ENCODE measurements around the gene SKOR1. TPM values are rescaled to one million over a fixed set of nuclear protein-coding genes. Genes with fewer than 3 reads are reported as not detected.

The SKOR1 gene
- total RNA-seq, 2 donors from 2014 or later = 0.78 to 3.5 TPM

GRCh38 chr15:67807836-67808235, 17.5 kb upstream of the SKOR1 start:
- no peaks in the 10 kb centered on the region for H3K4me1 ChIP-seq (ENCODE audit: control insufficient read depth in 1 of 2, low read depth in 2 of 2)
- no peaks in the 10 kb centered on the region for H3K9me3 ChIP-seq
- H3K27ac ChIP-seq = no peak overlapping the region
- DNase-seq (ENCODE audit: low spot score) = no peak
- H3K36me3 ChIP-seq = peaks cover 4% of the 10 kb centered on the region
- TF ChIP-seq CTCF (IDR thresholded peaks at IDR 0.05) = no peak
- ATAC-seq (ENCODE audit: insufficient number of reproducible peaks, low FRiP score, low read depth) = no peak
- no peaks in the 10 kb centered on the region for H3K27me3 ChIP-seq (replicated peaks; ENCODE audit: insufficient read depth)
- H3K4me3 ChIP-seq = no peak overlapping the region

- Histone ChIP-seq H3K27me3 (replicated peaks; ENCODE audit: insufficient read depth) (no peaks in the 10 kb centered on the region), H3K27ac (no peak overlapping the region), H3K4me1 (ENCODE audit: control insufficient read depth in 1 of 2, low read depth in 2 of 2) (no peaks in the 10 kb centered on the region), H3K36me3 (peaks cover 4% of the 10 kb centered on the region), H3K4me3 (no peak overlapping the region), H3K9me3 (no peaks in the 10 kb centered on the region)
- TF ChIP-seq CTCF (IDR thresholded peaks at IDR 0.05) = no peak
- no peak for DNase-seq (ENCODE audit: low spot score)
- no peak for ATAC-seq (ENCODE audit: insufficient number of reproducible peaks, low FRiP score, low read depth)
These were observed 16.5 kb upstream of the SKOR1 start for GRCh38 chr15:67808821-67809220.

GRCh38 chr15:67809441-67809840, 15.9 kb upstream of the SKOR1 start:
- Histone ChIP-seq H3K27ac (no peak overlapping the region), H3K4me1 (ENCODE audit: control insufficient read depth in 1 of 2, low read depth in 2 of 2) (no peaks in the 10 kb centered on the region), H3K36me3 (peaks cover 4% of the 10 kb centered on the region), H3K27me3 (replicated peaks; ENCODE audit: insufficient read depth) (no peaks in the 10 kb centered on the region), H3K4me3 (no peak overlapping the region), H3K9me3 (no peaks in the 10 kb centered on the region)
- ATAC-seq (ENCODE audit: insufficient number of reproducible peaks, low FRiP score, low read depth) (no peak), DNase-seq (ENCODE audit: low spot score) (no peak)
- TF ChIP-seq CTCF (IDR thresholded peaks at IDR 0.05) = no peak

- ATAC-seq (ENCODE audit: insufficient number of reproducible peaks, low FRiP score, low read depth) = no peak
- H3K27me3 ChIP-seq (replicated peaks; ENCODE audit: insufficient read depth) = no peaks in the 10 kb centered on the region
- peaks cover 4% of the 10 kb centered on the region for H3K36me3 ChIP-seq
- no peak overlapping the region for H3K4me3 ChIP-seq
- no peaks in the 10 kb centered on the region for H3K4me1 ChIP-seq (ENCODE audit: control insufficient read depth in 1 of 2, low read depth in 2 of 2)
- H3K27ac ChIP-seq = no peak overlapping the region
- H3K9me3 ChIP-seq = no peaks in the 10 kb centered on the region
- DNase-seq (ENCODE audit: low spot score) = no peak
- no peak for TF ChIP-seq CTCF (IDR thresholded peaks at IDR 0.05)
These were observed 15.4 kb upstream of the SKOR1 start for GRCh38 chr15:67809866-67810265.

- Histone ChIP-seq H3K27me3 (replicated peaks; ENCODE audit: insufficient read depth) (no peaks in the 10 kb centered on the region), H3K4me1 (ENCODE audit: control insufficient read depth in 1 of 2, low read depth in 2 of 2) (no peaks in the 10 kb centered on the region), H3K36me3 (no peaks in the 10 kb centered on the region), H3K4me3 (no peak overlapping the region), H3K27ac (no peak overlapping the region), H3K9me3 (no peaks in the 10 kb centered on the region)
- no peak for DNase-seq (ENCODE audit: low spot score)
- TF ChIP-seq CTCF (IDR thresholded peaks at IDR 0.05) = no peak
- ATAC-seq (ENCODE audit: insufficient number of reproducible peaks, low FRiP score, low read depth) = no peak
These were observed 13.1 kb upstream of the SKOR1 start for GRCh38 chr15:67812241-67812644.

All from thoracic aorta (tissue), 2 donors.